Heart right ventricle (tissue), 16 donors: ENCODE data around the gene DNAJC5G. TPM values are rescaled to one million over a fixed set of nuclear protein-coding genes. Genes with fewer than 3 reads are reported as not detected.

ENCODE experiments used
- ATAC-seq, 8 donors: fragments of 200-7000 bp; cut with Tn5 transposase; one replicate each; pipeline ENCODE4 v1.9.1; 2020; ENCODE audit warnings: mild to moderate bottlenecking in 8 of 8, moderate library complexity in 8 of 8, moderate number of reproducible peaks in 1 of 8
- DNase-seq, 2 donors: peaks; one replicate each; pipeline ENCODE4 v3.0.0-alpha.2; 2020
- H3K27ac ChIP-seq, 10 donors: fragments of 200-600 bp; sonication (generic) in 2 of 10; one replicate each; pipeline versions ENCODE4 v1.5.0 to v1.8.0; 2020 to 2022; ENCODE audit warnings: mild to moderate bottlenecking in 3 of 10
- H3K27me3 ChIP-seq, 7 donors: fragments of 200-600 bp; one replicate each; pipeline ENCODE4 v1.8.0; 2021 to 2022; ENCODE audit warnings: mild to moderate bottlenecking in 2 of 7
- H3K36me3 ChIP-seq, 9 donors: fragments of 200-600 bp; sonication (generic) in 1 of 9; one replicate each; pipeline versions ENCODE4 v1.5.0 to v1.8.0; 2020 to 2022; ENCODE audit warnings: mild to moderate bottlenecking in 2 of 9
- H3K4me1 ChIP-seq, 9 donors: fragments of 200-600 bp; sonication (generic) in 1 of 9; one replicate each; pipeline versions ENCODE4 v1.5.0 to v1.8.0; 2020 to 2022; ENCODE audit warnings: mild to moderate bottlenecking in 4 of 9
- H3K4me3 ChIP-seq, 10 donors: fragments of 200-600 bp; sonication (generic) in 2 of 10; one replicate each; pipeline versions ENCODE4 v1.5.0 to v1.8.0; 2020 to 2022; ENCODE audit warnings: mild to moderate bottlenecking in 7 of 10, moderate library complexity in 2 of 10
- H3K9me3 ChIP-seq, 11 donors: fragments of 200-600 bp in 10 of 11; sonication (generic) in 2 of 11; one replicate each; pipeline versions ENCODE4 v1.5.0 to v1.8.0; 2013 to 2022; ENCODE audit warnings: mild to moderate bottlenecking in 2 of 11, control low read depth in 1 of 11, moderate library complexity in 1 of 11
- CTCF ChIP-seq, 9 donors: fragments of 200-600 bp; sonication (generic) in 2 of 9; IDR thresholded peaks; one replicate each; pipeline versions ENCODE4 v1.5.0 to v1.8.0; 2021 to 2022; ENCODE audit warnings: antibody characterized with exemption in 9 of 9, mild to moderate bottlenecking in 5 of 9, moderate library complexity in 1 of 9
- WGBS, 2 donors: extraction: QIAGEN DNeasy Blood & Tissue Kit; methylation state at CpG; one replicate each; pipeline ENCODE4 v1.1.7; 2013; ENCODE audit warnings: inconsistent platforms in 1 of 2; 5-methylcytosine and 5-hydroxymethylcytosine counted together
- intact Hi-C, 10 donors: fragments of 100-400 bp; cut with DNase I; formaldehyde crosslinking; loops; one replicate each; pipeline versions ENCODE4 v1.11.1 to v1.14.2; 2022
- polyA plus RNA-seq, 2 donors: library from polyadenylated mRNA; stranded (reverse); fragments of 200-250 nt; gene quantifications; one replicate each; pipeline ENCODE4 v1.2.3, GENCODE V29; 2013
- total RNA-seq, 10 donors: library from RNA; stranded (reverse); fragmentation: NEBNext Ultra II Directional in 3 of 10; extraction: Animal tissue kit (Norgen Biotek cat#: 25700) in 3 of 10; gene quantifications; one replicate each; pipeline versions ENCODE4 v1.2.1 to v1.2.4, GENCODE V29; 2021 to 2023
- donor health status: Arrhythmogenic right ventricular cardiomyopathy.
- donor health status: ischemic (EF 13 %, LVEDD 7.1; RV severe dilation, severe dysfunction).
- donor health status: healthy with polysubstance abuse.
- donor health status: DM: no; HTN: yes; CAD: no.
- donor health status: DM: no; HTN: no; CAD: no.
- donor health status: ischemic (EF 25% LVEDD 6.9; RV normal size, moderate dysfunction).
- donor health status: ischemic (EF 25% LVEDD 5.7; RV mildly dilated, moderate dysfunction).
- donor health status: healthy.
- donor health status: DM: yes; HTN: yes; CAD: no.
- donor health status: Ischemic cardiomyopathy.
- donor health status: ischemic (EF 35%, LVEDD 5.7; RV mildly dilated, moderate dysfunction).
- donor health status: nonischemic (EF 11% LVEDD 7.7; RV severe dilation, severe dysfunction).
- donor health status: DM: yes; HTN: yes; CAD: no.
- donor health status: PGD.
- donor health status: ischemic (EF 29% LVEDD 5.4; RV normal size, mild dysfunction).
- donor health status: nonischemic (EF 23%, LVEDD 6.1; RV moderate dilation, normal function).

The DNAJC5G gene
- total and polyA plus RNA-seq, 12 donors, result 0.19 to 6.0 (median 1.6) TPM

- peak in 1 of 8 donors; percentile 8 for ATAC-seq
- intact Hi-C loops, result loop anchor here in 2 of 10 donors (5.0 to 10.0 kb wide), 2 partner anchors 44 to 309 kb away; partner anchors contain the start of gene UCN (in 1 of the 2)
These were observed 11.7 kb upstream of the DNAJC5G start for GRCh38 chr2:27263287-27264252.

GRCh38 chr2:27264253-27264752 is 10.9 kb upstream of the DNAJC5G start:
- Histone ChIP-seq H3K4me1 (peaks cover 0 to 46% (median 34%) of the 10 kb centered on the region in 9 donors), H3K36me3 (no peaks in the 10 kb centered on the region), H3K4me3 (peak overlapping the region in 9 of 10 donors; percentile 30 to 68 (median 63)), H3K9me3 (no peaks in the 10 kb centered on the region), H3K27me3 (peaks cover 0 to 98% (median 59%) of the 10 kb centered on the region in 7 donors), H3K27ac (peak overlapping the region in 8 of 10 donors; percentile 34 to 77 (median 48))
- DNase-seq, result no peak
- intact Hi-C loops, result loop anchor here in 2 of 10 donors (5.0 to 10.0 kb wide), 2 partner anchors 43 to 310 kb away; partner anchors contain the start of gene UCN (in 1 of the 2)
- WGBS, 2 donors, result 1% methylated on average over 38 of the region's 38 CpGs
- peak in 7 of 8 donors; percentile 31 to 66 (median 55) for ATAC-seq
- no peak for TF ChIP-seq CTCF (IDR thresholded peaks at IDR 0.05)

More at GRCh38 chr2:27263287-27264252, 11.7 kb upstream of the DNAJC5G start:
- H3K27me3 ChIP-seq, result peaks cover 0 to 98% (median 64%) of the 10 kb centered on the region in 7 donors
- DNase-seq, result no peak
- peaks cover 0 to 40% (median 34%) of the 10 kb centered on the region in 9 donors for H3K4me1 ChIP-seq
- no peak for TF ChIP-seq CTCF (IDR thresholded peaks at IDR 0.05)
- no peaks in the 10 kb centered on the region for H3K9me3 ChIP-seq
- H3K36me3 ChIP-seq, result no peaks in the 10 kb centered on the region
- H3K27ac ChIP-seq, result peak overlapping the region in 3 of 10 donors; percentile 6 to 39 (median 9)
- H3K4me3 ChIP-seq, result peak overlapping the region; percentile 40 to 70 (median 64)
- WGBS, 2 donors, result 1 to 2% methylated on average over 46 of the region's 46 CpGs

GRCh38 chr2:27264753-27265535 is 10.3 kb upstream of the DNAJC5G start:
- intact Hi-C loops, result loop anchor here in 2 of 10 donors (5.0 to 10.0 kb wide), 2 partner anchors 42 to 310 kb away; partner anchors contain the start of gene UCN (in 1 of the 2)
- ATAC-seq, result peak; percentile 68 to 88 (median 80)
- Histone ChIP-seq H3K4me3 (peak overlapping the region in 9 of 10 donors; percentile 30 to 68 (median 63)), H3K9me3 (no peaks in the 10 kb centered on the region), H3K27me3 (peaks cover 0 to 97% (median 52%) of the 10 kb centered on the region in 7 donors), H3K4me1 (peaks cover 0 to 47% (median 34%) of the 10 kb centered on the region in 9 donors), H3K27ac (peak overlapping the region in 8 of 10 donors; percentile 34 to 77 (median 48)), H3K36me3 (no peaks in the 10 kb centered on the region)
- DNase-seq, result peak; percentile 71 to 77
- WGBS, 2 donors, result 2 to 3% methylated on average over 56 of the region's 56 CpGs
- peak in 8 of 9 donors; percentile 30 to 74 (median 57) for TF ChIP-seq CTCF (IDR thresholded peaks at IDR 0.05)
